GM19193 (cell line): ENCODE results near the gene WDR11.

ENCODE experiments used
- POLR2A ChIP-seq: IDR thresholded peaks from 4 replicates; pipeline ENCODE4 v1.6.1; 2011; ENCODE audit not compliant: insufficient read depth, insufficient read length; ENCODE audit errors: extremely low read depth

Gene WDR11

DNA sequence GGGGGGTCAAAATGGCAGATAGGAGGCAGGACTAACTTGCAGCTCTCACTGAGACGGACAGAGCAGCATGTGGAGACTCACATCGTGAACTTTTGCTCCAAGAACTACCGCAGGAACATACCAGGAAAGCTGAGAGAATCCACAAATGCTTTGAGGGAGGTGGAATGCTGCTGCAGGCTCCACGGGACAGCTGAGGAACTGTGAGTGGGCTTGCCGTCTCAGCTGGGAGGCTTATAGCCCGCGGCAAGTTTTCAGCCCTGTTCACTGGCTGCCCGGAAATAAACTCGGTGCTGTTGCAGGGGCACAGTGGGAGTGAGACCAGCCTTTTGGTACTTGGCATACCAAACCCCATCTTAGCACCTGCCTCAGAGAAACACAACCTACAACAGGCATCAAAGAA, 19.1 kb upstream of the WDR11 start:
- TF ChIP-seq POLR2A: no peak

- no peak for TF ChIP-seq POLR2A
Observed at GRCh38 chr10:120833222-120833928, 17.8 kb upstream of the WDR11 start.

GRCh38 chr10:120835603-120836002, 15.6 kb upstream of the WDR11 start:
- TF ChIP-seq POLR2A: no peak

- TF ChIP-seq POLR2A: no peak
Observed at GRCh38 chr10:120838941-120839340, 12.2 kb upstream of the WDR11 start.

- TF ChIP-seq POLR2A: no peak
Observed at GRCh38 chr10:120841522-120842189, 9.5 kb upstream of the WDR11 start.

- TF ChIP-seq POLR2A: no peak
Observed at GRCh38 chr10:120854388-120854787, 3.2 kb downstream of the WDR11 start.

GRCh38 chr10:120861178-120861855, 10.2 kb downstream of the WDR11 start:
- TF ChIP-seq POLR2A: no peak

DNA sequence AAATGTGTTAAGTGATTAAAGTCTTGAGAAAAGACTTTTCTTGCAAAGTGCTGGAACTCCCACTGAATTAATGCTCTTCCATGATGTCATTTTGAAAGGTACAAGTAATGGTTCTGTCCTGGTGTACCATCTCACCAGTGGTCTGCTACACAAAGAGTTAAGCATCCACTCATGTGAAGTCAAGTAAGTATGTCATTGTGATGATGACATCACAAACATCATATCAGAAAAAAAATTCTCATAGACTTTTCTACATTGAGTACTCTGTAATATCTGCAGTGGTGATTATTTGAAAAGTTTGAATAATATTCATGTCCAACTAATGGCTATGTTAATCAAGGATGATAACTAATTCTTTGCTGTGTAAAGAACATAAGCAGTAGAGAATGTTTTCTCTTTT, 22.6 kb downstream of the WDR11 start:
- TF ChIP-seq POLR2A: no peak

GRCh38 chr10:120883071-120883470, 31.9 kb downstream of the WDR11 start:
- no peak for TF ChIP-seq POLR2A

DNA sequence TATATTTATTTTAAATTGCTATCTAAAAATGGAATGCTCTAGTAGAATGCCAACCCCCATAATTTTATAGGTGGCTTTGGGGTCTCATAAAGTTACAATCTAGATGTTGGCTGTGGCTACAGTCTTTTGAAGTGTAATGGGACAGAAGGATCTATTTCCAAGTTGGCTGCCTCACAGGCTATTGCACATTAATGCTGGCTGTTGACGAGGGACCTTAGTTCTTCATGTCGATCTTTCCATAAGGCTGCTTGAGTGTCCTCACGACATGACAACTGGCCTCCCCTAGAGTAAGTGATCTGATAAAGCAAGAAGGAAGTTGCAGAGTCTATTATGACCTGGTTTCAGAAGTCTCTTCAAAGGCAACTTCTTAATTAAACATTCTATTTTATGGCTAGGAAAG, 36.3 kb downstream of the WDR11 start:
- TF ChIP-seq POLR2A: no peak

DNA sequence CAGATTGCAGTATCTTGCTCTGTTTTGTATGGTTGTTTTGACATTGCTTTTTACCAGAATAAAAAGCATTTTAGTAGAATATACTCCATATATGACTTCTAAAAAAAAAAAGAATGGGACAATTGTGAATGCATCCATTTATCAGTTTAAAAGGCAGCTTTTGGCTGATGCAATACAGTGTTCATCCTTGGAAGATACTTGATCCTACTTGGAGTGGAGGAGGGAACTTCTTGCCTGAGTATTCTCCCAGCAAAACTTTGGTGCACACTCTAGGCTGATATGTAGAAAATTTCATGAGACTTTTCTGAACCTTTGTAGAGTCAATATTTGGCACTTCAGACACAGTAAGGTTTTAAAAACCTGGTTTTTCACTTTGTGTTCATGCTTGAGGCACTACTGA, 40.2 kb downstream of the WDR11 start:
- TF ChIP-seq POLR2A: no peak

DNA sequence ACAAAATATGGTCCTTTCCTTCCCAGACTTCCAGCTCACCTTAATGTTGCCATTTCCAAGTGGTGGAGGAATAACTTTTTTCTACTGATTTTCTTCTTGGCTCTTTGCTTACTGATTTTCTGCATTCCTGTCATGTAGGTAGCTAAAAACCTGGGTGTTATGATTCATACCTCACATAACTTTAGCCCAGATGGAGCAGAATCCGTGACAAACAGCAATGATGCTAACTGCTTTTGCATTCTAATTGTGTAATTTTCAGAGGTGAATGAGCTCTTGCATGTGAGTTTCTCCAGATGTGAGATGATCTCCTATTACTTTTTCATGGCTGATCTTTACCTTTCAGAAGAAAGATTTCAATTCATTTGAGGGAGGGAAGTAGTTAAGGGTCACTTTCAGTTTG, 43.4 kb downstream of the WDR11 start:
- TF ChIP-seq POLR2A: no peak

- TF ChIP-seq POLR2A: no peak
Observed at GRCh38 chr10:120897343-120897742, 46.2 kb downstream of the WDR11 start.

GRCh38 chr10:120905268-120905667, 54.1 kb downstream of the WDR11 start:
- no peak for TF ChIP-seq POLR2A

DNA sequence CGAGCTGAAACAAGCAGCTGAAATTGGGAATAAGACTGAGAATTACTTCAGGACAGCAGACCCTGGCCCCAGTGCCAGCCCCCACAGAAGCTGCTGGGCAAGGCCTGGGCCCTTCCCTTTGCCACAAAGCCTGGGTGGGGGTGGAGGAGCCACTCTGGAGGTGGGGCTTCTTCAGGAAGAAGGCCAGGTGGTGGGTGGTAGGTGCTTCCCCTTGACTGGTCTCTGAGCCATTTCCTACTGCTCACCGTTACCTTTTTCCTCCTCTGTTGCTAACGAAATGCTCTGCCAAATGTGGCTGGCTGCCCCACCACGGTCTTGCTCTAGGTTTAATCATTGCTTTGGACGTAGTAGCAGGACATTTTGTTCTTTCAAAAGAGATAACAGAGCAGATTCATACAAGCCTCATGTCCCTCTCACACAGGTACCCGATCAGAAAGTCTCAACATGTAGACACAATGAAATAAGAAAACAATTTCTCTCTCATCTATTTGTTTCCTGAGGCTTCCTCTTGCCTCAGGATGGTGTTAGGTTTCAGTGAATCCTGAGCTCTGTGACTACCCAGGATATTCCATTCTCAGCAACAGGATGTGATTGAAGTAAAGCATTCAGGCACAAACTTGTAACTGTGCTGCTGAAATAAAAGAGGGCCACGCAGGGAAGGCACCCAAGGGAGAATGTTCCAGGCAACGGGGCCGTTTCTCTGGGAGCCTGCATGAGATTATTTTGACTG, 66.5 kb downstream of the WDR11 start:
- TF ChIP-seq POLR2A: no peak
